Measurements from ENCODE around the gene CWC27. TPM values are rescaled to one million over a fixed set of nuclear protein-coding genes. Genes with fewer than 3 reads are reported as not detected.

CWC27 gene
- total RNA-seq, 1 donor from 2014 or later, result 56.6 TPM

- Histone ChIP-seq H3K27ac (no peak overlapping the region), H3K4me3 (no peak overlapping the region), H3K79me2 (ENCODE audit: low read depth) (no peaks in the 10 kb centered on the region), H3K9ac (no peak overlapping the region), H4K20me1 (ENCODE audit: low read depth) (no peaks in the 10 kb centered on the region), H3K36me3 (no peaks in the 10 kb centered on the region), H3F3A (ENCODE audit: low read depth) (no peaks in the 10 kb centered on the region), H3K4me2 (no peak overlapping the region), H2AFZ (replicated peaks) (no peak overlapping the region), H3K27me3 (no peaks in the 10 kb centered on the region), H3K4me1 (peaks cover 16% of the 10 kb centered on the region), H3K9me3 (ENCODE audit: low read depth) (no peaks in the 10 kb centered on the region)
- Mint-ChIP-seq H3K27me3 (ENCODE audit: insufficient read depth, low read depth) (peaks cover 6% of the 10 kb centered on the region), H3K36me3 (no peaks in the 10 kb centered on the region), H3K9me3 (no peaks in the 10 kb centered on the region), H3K4me3 (no peak overlapping the region), H3K4me1 (peaks cover 4% of the 10 kb centered on the region), H3K27ac (no peak overlapping the region)
- TF ChIP-seq EZH2phosphoT487 (IDR thresholded peaks at IDR 0.05) (no peak), EZH2 (IDR thresholded peaks at IDR 0.05) (no peak)
- TF ChIP-seq, protein P1, sequence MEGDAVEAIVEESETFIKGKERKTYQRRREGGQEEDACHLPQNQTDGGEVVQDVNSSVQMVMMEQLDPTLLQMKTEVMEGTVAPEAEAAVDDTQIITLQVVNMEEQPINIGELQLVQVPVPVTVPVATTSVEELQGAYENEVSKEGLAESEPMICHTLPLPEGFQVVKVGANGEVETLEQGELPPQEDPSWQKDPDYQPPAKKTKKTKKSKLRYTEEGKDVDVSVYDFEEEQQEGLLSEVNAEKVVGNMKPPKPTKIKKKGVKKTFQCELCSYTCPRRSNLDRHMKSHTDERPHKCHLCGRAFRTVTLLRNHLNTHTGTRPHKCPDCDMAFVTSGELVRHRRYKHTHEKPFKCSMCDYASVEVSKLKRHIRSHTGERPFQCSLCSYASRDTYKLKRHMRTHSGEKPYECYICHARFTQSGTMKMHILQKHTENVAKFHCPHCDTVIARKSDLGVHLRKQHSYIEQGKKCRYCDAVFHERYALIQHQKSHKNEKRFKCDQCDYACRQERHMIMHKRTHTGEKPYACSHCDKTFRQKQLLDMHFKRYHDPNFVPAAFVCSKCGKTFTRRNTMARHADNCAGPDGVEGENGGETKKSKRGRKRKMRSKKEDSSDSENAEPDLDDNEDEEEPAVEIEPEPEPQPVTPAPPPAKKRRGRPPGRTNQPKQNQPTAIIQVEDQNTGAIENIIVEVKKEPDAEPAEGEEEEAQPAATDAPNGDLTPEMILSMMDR (IDR thresholded peaks at IDR 0.05), result no peak
- no peak for DNase-seq (ENCODE audit: low spot score)
Observed at GRCh38 chr5:65061974-65062353, 293.2 kb downstream of the CWC27 start.

DNA sequence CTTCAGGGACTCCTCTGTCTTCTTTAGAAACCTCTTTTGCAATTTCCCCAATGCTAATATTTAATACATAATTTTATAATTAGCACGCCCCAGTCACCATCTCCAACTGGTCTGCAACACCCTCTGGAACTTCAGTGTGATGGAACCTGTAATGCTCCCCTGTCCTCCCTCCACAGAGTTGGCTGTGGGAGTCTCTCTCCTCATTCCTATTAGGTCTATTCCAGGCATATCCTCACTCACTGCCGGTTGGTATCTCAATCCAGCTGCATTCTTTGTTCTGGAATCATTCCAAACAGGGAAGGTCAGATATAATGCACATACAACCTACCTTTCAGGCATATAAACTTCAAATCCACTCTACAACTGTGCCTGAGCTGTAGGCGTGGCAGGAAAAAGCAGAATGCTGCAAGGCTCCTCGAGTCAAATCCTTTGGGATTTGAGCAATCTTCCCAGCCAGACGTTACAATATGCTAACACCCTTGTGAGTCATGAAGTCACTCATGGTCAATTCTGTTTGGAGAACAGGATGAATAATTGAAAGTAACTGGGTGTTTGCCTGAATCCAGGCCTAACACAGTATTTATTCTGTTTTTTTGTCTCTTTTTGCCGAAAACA, 293.8 kb downstream of the CWC27 start:
- Mint-ChIP-seq H3K36me3 (no peaks in the 10 kb centered on the region), H3K27ac (no peak overlapping the region), H3K4me1 (peaks cover 4% of the 10 kb centered on the region), H3K4me3 (no peak overlapping the region), H3K27me3 (ENCODE audit: insufficient read depth, low read depth) (peaks cover 6% of the 10 kb centered on the region), H3K9me3 (no peaks in the 10 kb centered on the region)
- no peaks in the 10 kb centered on the region for H3K36me3 ChIP-seq
- H3K4me3 ChIP-seq, result no peak overlapping the region
- H3K79me2 ChIP-seq (ENCODE audit: low read depth), result no peaks in the 10 kb centered on the region
- H3K9me3 ChIP-seq (ENCODE audit: low read depth), result no peaks in the 10 kb centered on the region
- H3F3A ChIP-seq (ENCODE audit: low read depth), result no peaks in the 10 kb centered on the region
- TF ChIP-seq EZH2 (IDR thresholded peaks at IDR 0.05), result no peak
- TF ChIP-seq EZH2phosphoT487 (IDR thresholded peaks at IDR 0.05), result no peak
- TF ChIP-seq, protein P1 (IDR thresholded peaks at IDR 0.05), result no peak
- no peaks in the 10 kb centered on the region for H4K20me1 ChIP-seq (ENCODE audit: low read depth)
- H3K4me1 ChIP-seq, result peaks cover 16% of the 10 kb centered on the region
- no peaks in the 10 kb centered on the region for H3K27me3 ChIP-seq
- no peak for DNase-seq (ENCODE audit: low spot score)
- H3K4me2 ChIP-seq, result no peak overlapping the region
- no peak overlapping the region for H3K9ac ChIP-seq
- no peak overlapping the region for H2AFZ ChIP-seq (replicated peaks)
- no peak overlapping the region for H3K27ac ChIP-seq

- Histone ChIP-seq H3K4me2 (no peak overlapping the region), H3K27me3 (no peaks in the 10 kb centered on the region), H3K27ac (no peak overlapping the region), H4K20me1 (ENCODE audit: low read depth) (no peaks in the 10 kb centered on the region), H3K9ac (no peak overlapping the region), H3K4me3 (no peak overlapping the region), H3F3A (ENCODE audit: low read depth) (no peaks in the 10 kb centered on the region), H3K4me1 (peaks cover 29% of the 10 kb centered on the region), H2AFZ (replicated peaks) (no peak overlapping the region), H3K9me3 (ENCODE audit: low read depth) (no peaks in the 10 kb centered on the region), H3K79me2 (ENCODE audit: low read depth) (no peaks in the 10 kb centered on the region), H3K36me3 (no peaks in the 10 kb centered on the region)
- peaks cover 7% of the 10 kb centered on the region for H3K4me1 Mint-ChIP-seq
- no peak overlapping the region for H3K4me3 Mint-ChIP-seq
- peaks cover 6% of the 10 kb centered on the region for H3K27me3 Mint-ChIP-seq (ENCODE audit: insufficient read depth, low read depth)
- no peak for DNase-seq (ENCODE audit: low spot score)
- H3K27ac Mint-ChIP-seq, result no peak overlapping the region
- TF ChIP-seq EZH2 (IDR thresholded peaks at IDR 0.05), result no peak
- TF ChIP-seq EZH2phosphoT487 (IDR thresholded peaks at IDR 0.05), result no peak
- TF ChIP-seq, protein P1 (IDR thresholded peaks at IDR 0.05), result no peak
- H3K36me3 Mint-ChIP-seq, result no peaks in the 10 kb centered on the region
- no peaks in the 10 kb centered on the region for H3K9me3 Mint-ChIP-seq
Observed at GRCh38 chr5:65065001-65065511, 296.3 kb downstream of the CWC27 start.
